HepG2 (cell line): ENCODE results near the gene TMEM185B. TPM values are rescaled to one million over a fixed set of nuclear protein-coding genes. Genes with fewer than 3 reads are reported as not detected.

Experiments used
- BRD4 ChIP-seq: sonication (generic); formaldehyde crosslinking; IDR thresholded peaks from 2 replicates; pipeline ENCODE4 v1.4.0; 2020; ENCODE audit warnings: missing genetic modification reagents
- DR1 ChIP-seq: sonication (generic); formaldehyde crosslinking; IDR thresholded peaks from 2 replicates; pipeline ENCODE4 v1.8.0; 2021; ENCODE audit warnings: mild to moderate bottlenecking, missing genetic modification reagents, inconsistent platforms
- EZH2 ChIP-seq: conservative IDR thresholded peaks from 2 replicates; pipeline ENCODE4 v1.6.1; 2012; ENCODE audit warnings: mild to moderate bottlenecking, low read depth, low read length, moderate library complexity
- FOXA3 ChIP-seq: IDR thresholded peaks from 2 replicates; pipeline ENCODE4 v1.6.1; 2016; ENCODE audit warnings: missing genetic modification reagents, missing compliant biosample characterization
- FOXK1 ChIP-seq: sonication (generic); formaldehyde crosslinking; IDR thresholded peaks from 2 replicates; pipeline ENCODE4 v1.4.0; 2020; ENCODE audit warnings: low read depth, missing genetic modification reagents, borderline replicate concordance
- FOXM1 ChIP-seq: sonication (generic); formaldehyde crosslinking; IDR thresholded peaks from 2 replicates; pipeline ENCODE4 v1.5.0; 2020; ENCODE audit warnings: missing genetic modification reagents
- GTF3A ChIP-seq: sonication (generic); formaldehyde crosslinking; conservative IDR thresholded peaks from 2 replicates; pipeline ENCODE4 v1.4.0; 2020; ENCODE audit warnings: mild to moderate bottlenecking, missing genetic modification reagents
- HOXA5 ChIP-seq: sonication (generic); formaldehyde crosslinking; IDR thresholded peaks from 2 replicates; pipeline ENCODE4 v1.4.0; 2020; ENCODE audit warnings: missing genetic modification reagents
- MTF2 ChIP-seq: sonication (generic); formaldehyde crosslinking; IDR thresholded peaks from 2 replicates; pipeline ENCODE4 v1.5.0; 2020; ENCODE audit warnings: missing genetic modification reagents, borderline replicate concordance
- NAIF1 ChIP-seq: sonication (generic); formaldehyde crosslinking; IDR thresholded peaks from 2 replicates; pipeline ENCODE4 v1.5.0; 2020; ENCODE audit warnings: mild to moderate bottlenecking, missing genetic modification reagents, borderline replicate concordance
- RXRA ChIP-seq: sonication (generic); formaldehyde crosslinking; IDR thresholded peaks from 2 replicates; pipeline ENCODE4 v1.5.1; 2020; ENCODE audit warnings: missing genetic modification reagents
- YEATS4 ChIP-seq: sonication (generic); formaldehyde crosslinking; IDR thresholded peaks from 2 replicates; pipeline ENCODE4 v1.4.0; 2020; ENCODE audit warnings: missing genetic modification reagents, borderline replicate concordance
- ZNF354B ChIP-seq: sonication (generic); formaldehyde crosslinking; IDR thresholded peaks from 2 replicates; pipeline ENCODE4 v1.8.0; 2022; ENCODE audit warnings: mild to moderate bottlenecking, missing genetic modification reagents
- polyA plus RNA-seq, 8 experiments: library from polyadenylated mRNA; depleted of rRNA in 3 of 8; stranded (reverse) in 7 of 8; unstranded in 1 of 8; fragments of >200 nt; fragmentation: Illumina TruSeq in 4 of 8; extraction: Trizol in 4 of 8; gene quantifications; 2 replicates each; pipeline versions ENCODE4 v1.2.1 to v1.2.3, GENCODE V29; 2011 to 2016; ENCODE audit warnings: low read depth in 4 of 8, missing spikeins in 1 of 8, mixed read lengths in 1 of 8; ENCODE audit not compliant: insufficient read depth in 1 of 8
- total RNA-seq, 5 experiments: library from RNA; depleted of rRNA; stranded (reverse); fragments of >200 nt; fragmentation: Illumina TruSeq; extraction: Trizol; gene quantifications; 2 replicates each; pipeline ENCODE4 v1.2.3, GENCODE V29; 2016; ENCODE audit warnings: low read depth in 1 of 5
- TF ChIP-seq, protein P1 (sequence below): sonication (generic); formaldehyde crosslinking; IDR thresholded peaks from 2 replicates; pipeline ENCODE4 v1.9.0; 2021; ENCODE audit warnings: mild to moderate bottlenecking, missing genetic modification reagents
- TF ChIP-seq, protein P2 (sequence below): sonication (generic); IDR thresholded peaks from 2 replicates; pipeline ENCODE4 v1.6.1; 2016; ENCODE audit warnings: low read depth, borderline replicate concordance
- TF ChIP-seq, protein P3 (sequence below): IDR thresholded peaks from 2 replicates; pipeline ENCODE4 v1.6.1; 2018; ENCODE audit warnings: missing genetic modification reagents

Gene TMEM185B
- total and polyA plus RNA-seq, 2 of the 13 experiments (the other 11 are each of a cell fraction or from before 2014, with no cell fraction given): 5.6 to 7.0 TPM

DNA sequence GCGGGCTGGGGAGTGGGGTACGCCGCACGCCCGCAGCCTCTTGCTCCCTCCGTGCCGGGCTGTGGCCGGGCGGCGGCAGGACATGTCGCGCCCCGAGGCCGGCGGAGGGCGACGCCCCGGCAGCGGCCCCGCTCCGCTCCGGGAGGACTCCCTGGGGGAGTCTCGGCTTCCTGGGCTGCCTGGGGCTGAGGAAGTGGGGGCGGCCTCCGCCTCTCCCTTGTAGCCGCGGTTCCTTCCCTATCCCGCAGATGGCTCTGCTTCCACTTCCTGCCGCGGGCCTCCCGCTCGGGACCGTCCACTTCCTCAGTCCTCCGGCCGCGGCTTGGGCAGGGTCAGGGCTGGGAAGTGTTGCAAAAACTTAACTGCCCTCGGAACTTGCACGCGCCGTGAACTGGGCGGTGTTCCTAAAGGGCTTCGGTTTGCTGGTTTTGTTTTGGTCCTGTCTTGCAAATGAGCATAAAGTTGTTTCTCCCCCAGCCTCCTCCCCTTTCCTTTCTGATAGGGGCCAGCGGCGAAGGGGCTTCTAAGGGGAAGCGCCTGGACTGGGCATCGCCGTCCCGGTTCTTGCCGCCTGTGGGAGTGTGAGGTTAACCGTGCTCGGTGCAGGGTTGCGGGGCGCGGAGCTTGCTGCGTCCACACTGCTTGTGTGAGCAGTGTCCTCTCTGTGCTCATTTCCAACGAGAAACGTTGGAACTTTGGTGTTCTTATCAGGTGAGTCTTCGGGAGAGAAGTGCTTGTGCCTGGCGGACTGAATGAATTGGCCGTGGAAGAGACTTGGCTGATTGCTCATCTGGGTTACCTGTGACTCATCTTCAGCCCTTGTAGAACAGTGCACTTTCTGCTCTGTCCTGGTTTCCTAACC is 30.1 kb upstream of the TMEM185B start (continued):
- TF ChIP-seq, protein P1, sequence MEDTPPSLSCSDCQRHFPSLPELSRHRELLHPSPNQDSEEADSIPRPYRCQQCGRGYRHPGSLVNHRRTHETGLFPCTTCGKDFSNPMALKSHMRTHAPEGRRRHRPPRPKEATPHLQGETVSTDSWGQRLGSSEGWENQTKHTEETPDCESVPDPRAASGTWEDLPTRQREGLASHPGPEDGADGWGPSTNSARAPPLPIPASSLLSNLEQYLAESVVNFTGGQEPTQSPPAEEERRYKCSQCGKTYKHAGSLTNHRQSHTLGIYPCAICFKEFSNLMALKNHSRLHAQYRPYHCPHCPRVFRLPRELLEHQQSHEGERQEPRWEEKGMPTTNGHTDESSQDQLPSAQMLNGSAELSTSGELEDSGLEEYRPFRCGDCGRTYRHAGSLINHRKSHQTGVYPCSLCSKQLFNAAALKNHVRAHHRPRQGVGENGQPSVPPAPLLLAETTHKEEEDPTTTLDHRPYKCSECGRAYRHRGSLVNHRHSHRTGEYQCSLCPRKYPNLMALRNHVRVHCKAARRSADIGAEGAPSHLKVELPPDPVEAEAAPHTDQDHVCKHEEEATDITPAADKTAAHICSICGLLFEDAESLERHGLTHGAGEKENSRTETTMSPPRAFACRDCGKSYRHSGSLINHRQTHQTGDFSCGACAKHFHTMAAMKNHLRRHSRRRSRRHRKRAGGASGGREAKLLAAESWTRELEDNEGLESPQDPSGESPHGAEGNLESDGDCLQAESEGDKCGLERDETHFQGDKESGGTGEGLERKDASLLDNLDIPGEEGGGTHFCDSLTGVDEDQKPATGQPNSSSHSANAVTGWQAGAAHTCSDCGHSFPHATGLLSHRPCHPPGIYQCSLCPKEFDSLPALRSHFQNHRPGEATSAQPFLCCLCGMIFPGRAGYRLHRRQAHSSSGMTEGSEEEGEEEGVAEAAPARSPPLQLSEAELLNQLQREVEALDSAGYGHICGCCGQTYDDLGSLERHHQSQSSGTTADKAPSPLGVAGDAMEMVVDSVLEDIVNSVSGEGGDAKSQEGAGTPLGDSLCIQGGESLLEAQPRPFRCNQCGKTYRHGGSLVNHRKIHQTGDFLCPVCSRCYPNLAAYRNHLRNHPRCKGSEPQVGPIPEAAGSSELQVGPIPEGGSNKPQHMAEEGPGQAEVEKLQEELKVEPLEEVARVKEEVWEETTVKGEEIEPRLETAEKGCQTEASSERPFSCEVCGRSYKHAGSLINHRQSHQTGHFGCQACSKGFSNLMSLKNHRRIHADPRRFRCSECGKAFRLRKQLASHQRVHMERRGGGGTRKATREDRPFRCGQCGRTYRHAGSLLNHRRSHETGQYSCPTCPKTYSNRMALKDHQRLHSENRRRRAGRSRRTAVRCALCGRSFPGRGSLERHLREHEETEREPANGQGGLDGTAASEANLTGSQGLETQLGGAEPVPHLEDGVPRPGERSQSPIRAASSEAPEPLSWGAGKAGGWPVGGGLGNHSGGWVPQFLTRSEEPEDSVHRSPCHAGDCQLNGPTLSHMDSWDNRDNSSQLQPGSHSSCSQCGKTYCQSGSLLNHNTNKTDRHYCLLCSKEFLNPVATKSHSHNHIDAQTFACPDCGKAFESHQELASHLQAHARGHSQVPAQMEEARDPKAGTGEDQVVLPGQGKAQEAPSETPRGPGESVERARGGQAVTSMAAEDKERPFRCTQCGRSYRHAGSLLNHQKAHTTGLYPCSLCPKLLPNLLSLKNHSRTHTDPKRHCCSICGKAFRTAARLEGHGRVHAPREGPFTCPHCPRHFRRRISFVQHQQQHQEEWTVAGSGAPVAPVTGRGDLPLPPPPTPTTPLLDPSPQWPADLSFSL: no peak
- TF ChIP-seq HOXA5 (CRISPR knock-in tag) (peak; percentile 44; the same call in 1 of the 2 replicates), EZH2 (no peak), FOXM1 (no peak), DR1 (CRISPR knock-in tag) (no peak), BRD4 (CRISPR knock-in tag) (peak; percentile 79; the same call in 1 of the 2 replicates), ZNF354B (no peak), YEATS4 (peak; percentile 81), RXRA (CRISPR knock-in tag) (peak; percentile 27; the same call in 1 of the 2 replicates), MTF2 (CRISPR knock-in tag) (no peak), FOXA3 (0 out of 2 replicates have a peak, but pooled peaks have one; percentile 16), FOXK1 (CRISPR knock-in tag) (peak; percentile 29; the same call in 1 of the 2 replicates), NAIF1 (CRISPR knock-in tag) (no peak), GTF3A (CRISPR knock-in tag) (no peak)
- TF ChIP-seq, protein P2, sequence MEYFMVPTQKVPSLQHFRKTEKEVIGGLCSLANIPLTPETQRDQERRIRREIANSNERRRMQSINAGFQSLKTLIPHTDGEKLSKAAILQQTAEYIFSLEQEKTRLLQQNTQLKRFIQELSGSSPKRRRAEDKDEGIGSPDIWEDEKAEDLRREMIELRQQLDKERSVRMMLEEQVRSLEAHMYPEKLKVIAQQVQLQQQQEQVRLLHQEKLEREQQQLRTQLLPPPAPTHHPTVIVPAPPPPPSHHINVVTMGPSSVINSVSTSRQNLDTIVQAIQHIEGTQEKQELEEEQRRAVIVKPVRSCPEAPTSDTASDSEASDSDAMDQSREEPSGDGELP: no peak
- TF ChIP-seq, protein P3, sequence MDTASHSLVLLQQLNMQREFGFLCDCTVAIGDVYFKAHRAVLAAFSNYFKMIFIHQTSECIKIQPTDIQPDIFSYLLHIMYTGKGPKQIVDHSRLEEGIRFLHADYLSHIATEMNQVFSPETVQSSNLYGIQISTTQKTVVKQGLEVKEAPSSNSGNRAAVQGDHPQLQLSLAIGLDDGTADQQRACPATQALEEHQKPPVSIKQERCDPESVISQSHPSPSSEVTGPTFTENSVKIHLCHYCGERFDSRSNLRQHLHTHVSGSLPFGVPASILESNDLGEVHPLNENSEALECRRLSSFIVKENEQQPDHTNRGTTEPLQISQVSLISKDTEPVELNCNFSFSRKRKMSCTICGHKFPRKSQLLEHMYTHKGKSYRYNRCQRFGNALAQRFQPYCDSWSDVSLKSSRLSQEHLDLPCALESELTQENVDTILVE (CRISPR knock-in tag): no peak
